D721Med (cell line): ENCODE results near the gene RNF213.
A peak's percentile ranks its signal among the peaks of the same experiment; 100 is the strongest.

Experiments
- DNase-seq: peaks from one replicate; pipeline ENCODE4 v3.0.0; 2011; ENCODE audit warnings: low spot score; ENCODE audit not compliant: insufficient read length
- FAIRE-seq: peaks from 2 replicates; lab custom pipeline; 2011; peaks lifted over from hg19 to GRCh38; lab: Jason Lieb, UNC
- TF ChIP-seq, protein P1 (sequence below): IDR thresholded peaks from 2 replicates; pipeline ENCODE4 v1.5.1; 2012; ENCODE audit warnings: mild to moderate bottlenecking, control low read depth; ENCODE audit not compliant: insufficient read depth; ENCODE audit errors: missing control alignments

Gene RNF213

DNA sequence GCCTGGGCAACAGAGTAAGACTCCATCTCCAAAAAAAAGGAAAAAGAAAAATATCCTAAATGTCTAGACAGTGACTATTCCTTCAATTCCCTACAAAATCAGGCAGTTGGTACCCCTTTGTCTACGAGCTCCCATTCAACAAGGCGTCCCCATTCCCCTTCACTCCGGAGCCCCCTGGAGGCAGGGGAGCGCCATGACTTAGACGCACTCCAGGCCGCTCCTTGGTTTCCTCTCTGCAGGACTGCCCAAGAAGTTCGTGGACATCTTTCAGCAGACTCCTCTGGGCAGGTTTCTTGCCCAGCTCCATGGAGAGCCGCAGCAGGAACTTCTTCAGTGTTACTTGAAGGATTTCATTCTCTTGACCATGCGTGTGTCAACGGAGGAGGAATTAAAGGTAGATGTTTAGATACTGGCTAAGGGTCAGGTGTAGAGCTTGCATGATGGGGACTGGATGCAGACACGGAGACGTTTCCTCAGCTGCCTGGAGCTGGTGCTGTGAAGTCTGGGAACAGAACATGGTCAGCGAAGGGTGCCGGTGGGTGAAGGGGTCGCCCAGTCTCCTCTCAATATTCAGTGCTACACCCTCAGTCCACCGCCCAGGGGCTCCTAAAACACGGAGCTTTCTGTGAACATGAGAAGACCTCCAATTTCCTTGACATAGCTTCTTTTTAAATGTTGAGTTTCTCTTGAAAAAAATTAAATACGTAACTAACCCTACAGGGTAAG, 101.0 kb downstream of the RNF213 start:
- TF ChIP-seq, protein P1, sequence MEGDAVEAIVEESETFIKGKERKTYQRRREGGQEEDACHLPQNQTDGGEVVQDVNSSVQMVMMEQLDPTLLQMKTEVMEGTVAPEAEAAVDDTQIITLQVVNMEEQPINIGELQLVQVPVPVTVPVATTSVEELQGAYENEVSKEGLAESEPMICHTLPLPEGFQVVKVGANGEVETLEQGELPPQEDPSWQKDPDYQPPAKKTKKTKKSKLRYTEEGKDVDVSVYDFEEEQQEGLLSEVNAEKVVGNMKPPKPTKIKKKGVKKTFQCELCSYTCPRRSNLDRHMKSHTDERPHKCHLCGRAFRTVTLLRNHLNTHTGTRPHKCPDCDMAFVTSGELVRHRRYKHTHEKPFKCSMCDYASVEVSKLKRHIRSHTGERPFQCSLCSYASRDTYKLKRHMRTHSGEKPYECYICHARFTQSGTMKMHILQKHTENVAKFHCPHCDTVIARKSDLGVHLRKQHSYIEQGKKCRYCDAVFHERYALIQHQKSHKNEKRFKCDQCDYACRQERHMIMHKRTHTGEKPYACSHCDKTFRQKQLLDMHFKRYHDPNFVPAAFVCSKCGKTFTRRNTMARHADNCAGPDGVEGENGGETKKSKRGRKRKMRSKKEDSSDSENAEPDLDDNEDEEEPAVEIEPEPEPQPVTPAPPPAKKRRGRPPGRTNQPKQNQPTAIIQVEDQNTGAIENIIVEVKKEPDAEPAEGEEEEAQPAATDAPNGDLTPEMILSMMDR = peak; percentile 30
- DNase-seq (peak; percentile 56), FAIRE-seq (no peak)

DNA sequence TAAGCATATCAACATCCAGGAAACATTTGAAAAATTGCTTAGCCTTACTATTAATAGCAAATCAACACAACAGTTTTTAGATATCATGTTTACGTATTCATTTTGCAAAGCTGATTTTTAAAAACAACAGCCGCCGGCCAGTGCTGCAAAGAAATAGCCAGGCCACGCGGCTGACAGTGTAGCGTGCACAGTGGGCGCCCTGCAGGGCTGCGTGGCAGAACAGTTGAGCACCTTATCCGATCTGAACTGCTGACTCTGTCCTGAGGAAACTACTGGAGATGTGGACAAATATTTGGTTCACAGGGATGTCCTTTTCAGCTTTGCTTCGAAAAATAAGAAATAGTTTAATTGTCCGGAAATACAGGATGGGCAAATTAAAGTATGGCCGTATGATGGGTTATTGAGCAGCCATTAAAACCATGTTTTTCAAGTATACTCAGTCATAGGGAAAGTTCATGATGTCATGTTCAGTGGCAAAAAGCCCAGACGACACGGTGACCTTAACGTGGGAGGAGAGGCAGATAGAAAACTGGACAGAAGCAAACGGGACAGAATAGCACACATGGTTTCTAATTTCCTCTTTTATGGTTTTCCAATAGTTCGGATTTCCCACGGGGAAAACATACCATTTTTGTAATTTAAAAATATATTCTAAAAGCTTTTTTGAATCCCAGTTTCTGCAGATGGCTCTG, 101.9 kb downstream of the RNF213 start:
- TF ChIP-seq, protein P1 = no peak
- DNase-seq (no peak), FAIRE-seq (no peak)

GRCh38 chr17:80363120-80363515, 102.5 kb downstream of the RNF213 start:
- no peak for FAIRE-seq
- TF ChIP-seq, protein P1 = no peak
- no peak for DNase-seq

- FAIRE-seq (no peak), DNase-seq (no peak)
- TF ChIP-seq, protein P1 = no peak
Observed at GRCh38 chr17:80363518-80364090, 103.0 kb downstream of the RNF213 start.

DNA sequence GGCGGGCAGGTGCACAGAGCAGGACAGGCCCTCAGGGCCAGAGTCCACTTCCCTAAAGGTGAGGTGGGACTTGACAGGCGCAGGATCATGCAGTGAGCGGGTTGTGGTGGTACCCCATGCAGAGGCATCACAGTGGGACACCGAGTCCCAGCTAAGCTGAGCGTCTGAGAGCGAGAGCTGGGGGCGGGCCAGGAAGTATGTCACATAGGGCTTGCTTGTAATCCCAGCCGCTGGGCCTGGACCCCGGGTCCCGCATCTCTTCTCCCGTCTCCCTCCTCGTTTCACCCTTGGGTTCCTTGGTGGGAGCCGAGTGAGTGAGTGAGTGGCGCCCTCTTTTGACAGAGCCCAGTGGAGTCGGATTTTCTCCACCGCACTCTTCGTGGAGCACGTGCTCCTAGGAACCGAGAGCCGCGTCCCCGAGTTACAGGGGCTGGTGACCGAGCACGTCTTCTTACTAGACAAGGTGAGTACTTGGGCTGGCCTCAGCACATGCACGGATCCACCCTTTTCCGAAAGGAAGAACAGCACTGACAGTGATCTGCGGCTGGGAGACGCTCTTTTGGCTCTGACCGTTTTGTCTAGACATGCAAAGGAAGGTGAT, 103.5 kb downstream of the RNF213 start:
- DNase-seq (peak; percentile 62), FAIRE-seq (no peak)
- TF ChIP-seq, protein P1 = peak; percentile 64

GRCh38 chr17:80365001-80365965, 104.6 kb downstream of the RNF213 start:
- TF ChIP-seq, protein P1 = no peak
- FAIRE-seq (no peak), DNase-seq (no peak)
